ENCODE measurements around the gene JAK1.

- no peak for TF ChIP-seq CTCF (IDR thresholded peaks at IDR 0.05)
- no peak for TF ChIP-seq POLR2A (IDR thresholded peaks at IDR 0.05)
These were observed 4.4 kb downstream of the JAK1 start for GRCh38 chr1:64961923-64962322.
